Activated CD8-positive, alpha-beta memory T cell treated with anti-CD3 and anti-CD28 coated beads, Interleukin-2, amount 50 U/mL, for 1 hour (primary cell): Measurements from ENCODE around the gene ITCH.
"Not testable (repeated sequence)": the region's sequence is repeated elsewhere in the genome, so short reads cannot be mapped to it uniquely, and the experiment has no call there.

Experiments
- DNase-seq: peaks from one replicate; pipeline ENCODE4 v3.0.0-alpha.2; 2020; ENCODE audit errors: extremely low read depth

ITCH gene

GRCh38 chr20:34343458-34344211 lies 19.4 kb upstream of the ITCH start:
- no peak for DNase-seq

- no peak for DNase-seq
These were observed 18.8 kb upstream of the ITCH start for GRCh38 chr20:34344238-34344637.

GRCh38 chr20:34345402-34345736 lies 17.7 kb upstream of the ITCH start:
- DNase-seq: no peak

- DNase-seq: not testable (repeated sequence)
These were observed 17.1 kb upstream of the ITCH start for GRCh38 chr20:34345839-34346532.

GRCh38 chr20:34346533-34346865 lies 16.6 kb upstream of the ITCH start:
- DNase-seq: not testable (repeated sequence)

GRCh38 chr20:34347571-34347970 lies 15.5 kb upstream of the ITCH start:
- no peak for DNase-seq

- no peak for DNase-seq
These were observed 13.0 kb upstream of the ITCH start for GRCh38 chr20:34350095-34350494.

- DNase-seq: not testable (repeated sequence)
These were observed 9.6 kb upstream of the ITCH start for GRCh38 chr20:34353467-34353866.

- DNase-seq: no peak
These were observed 7.6 kb upstream of the ITCH start for GRCh38 chr20:34355427-34355826.

- DNase-seq: not testable (repeated sequence)
These were observed 3.3 kb upstream of the ITCH start for GRCh38 chr20:34359729-34360128.

- no peak for DNase-seq
These were observed 491 bp upstream of the ITCH start for GRCh38 chr20:34362502-34363061.

- peak; percentile 3 for DNase-seq
These were observed 571 bp downstream of the ITCH start for GRCh38 chr20:34363465-34364222.

GRCh38 chr20:34364223-34364506 lies 1.1 kb downstream of the ITCH start:
- no peak for DNase-seq

GRCh38 chr20:34365765-34366213 lies 2.7 kb downstream of the ITCH start:
- DNase-seq: no peak

- no peak for DNase-seq
These were observed 4.1 kb downstream of the ITCH start for GRCh38 chr20:34367155-34367554.

GRCh38 chr20:34367911-34368310 lies 4.8 kb downstream of the ITCH start:
- not testable (repeated sequence) for DNase-seq

- no peak for DNase-seq
These were observed 5.5 kb downstream of the ITCH start for GRCh38 chr20:34368547-34368946.

GRCh38 chr20:34369265-34369664 lies 6.2 kb downstream of the ITCH start:
- no peak for DNase-seq

GRCh38 chr20:34370062-34370461 lies 7.0 kb downstream of the ITCH start:
- no peak for DNase-seq

- DNase-seq: no peak
These were observed 10.4 kb downstream of the ITCH start for GRCh38 chr20:34373445-34373844.

- no peak for DNase-seq
These were observed 11.2 kb downstream of the ITCH start for GRCh38 chr20:34374209-34374760.

GRCh38 chr20:34375977-34376430 lies 12.9 kb downstream of the ITCH start:
- DNase-seq: no peak
